ENCODE data around the gene FHIP1A. TPM values are rescaled to one million over a fixed set of nuclear protein-coding genes. Genes with fewer than 3 reads are reported as not detected.

Gene FHIP1A
- total RNA-seq, 2 donors from 2014 or later = 20.2 to 22.1 TPM

DNA sequence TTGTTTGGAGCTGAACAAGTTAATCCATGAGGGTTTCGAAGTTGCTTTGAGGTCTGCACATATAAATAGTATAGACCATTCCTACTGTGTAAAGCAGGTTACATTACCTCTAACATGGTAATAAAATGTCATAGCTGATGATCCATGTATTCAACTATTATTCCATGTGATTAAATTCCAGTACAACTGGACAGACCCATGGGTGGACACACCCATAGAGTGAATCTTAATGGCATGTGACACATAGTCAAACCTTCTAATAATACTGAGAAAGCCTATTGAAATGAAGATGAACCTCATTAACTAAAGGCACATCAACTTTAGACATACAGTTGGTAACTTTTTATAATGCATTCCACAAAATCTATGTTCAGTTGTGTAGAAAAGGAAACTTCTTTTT lies 28.5 kb downstream of the FHIP1A start:
- intact Hi-C loops (cut with DNase I) = loop anchor here (5.0 kb wide), 1 partner anchor 45 kb away; no protein-coding TSS in a partner anchor
- Histone ChIP-seq H3K27me3 (replicated peaks; ENCODE audit: insufficient read depth) (no peaks in the 10 kb centered on the region), H3K36me3 (no peaks in the 10 kb centered on the region), H3K4me1 (replicated peaks) (no peaks in the 10 kb centered on the region), H3K9me3 (no peaks in the 10 kb centered on the region), H3K4me3 (no peak overlapping the region), H3K27ac (no peak overlapping the region)
- WGBS = 96% methylated on average over 1 of the region's 1 CpG
- DNase-seq (ENCODE audit: low spot score) = no peak
- TF ChIP-seq, protein P1, sequence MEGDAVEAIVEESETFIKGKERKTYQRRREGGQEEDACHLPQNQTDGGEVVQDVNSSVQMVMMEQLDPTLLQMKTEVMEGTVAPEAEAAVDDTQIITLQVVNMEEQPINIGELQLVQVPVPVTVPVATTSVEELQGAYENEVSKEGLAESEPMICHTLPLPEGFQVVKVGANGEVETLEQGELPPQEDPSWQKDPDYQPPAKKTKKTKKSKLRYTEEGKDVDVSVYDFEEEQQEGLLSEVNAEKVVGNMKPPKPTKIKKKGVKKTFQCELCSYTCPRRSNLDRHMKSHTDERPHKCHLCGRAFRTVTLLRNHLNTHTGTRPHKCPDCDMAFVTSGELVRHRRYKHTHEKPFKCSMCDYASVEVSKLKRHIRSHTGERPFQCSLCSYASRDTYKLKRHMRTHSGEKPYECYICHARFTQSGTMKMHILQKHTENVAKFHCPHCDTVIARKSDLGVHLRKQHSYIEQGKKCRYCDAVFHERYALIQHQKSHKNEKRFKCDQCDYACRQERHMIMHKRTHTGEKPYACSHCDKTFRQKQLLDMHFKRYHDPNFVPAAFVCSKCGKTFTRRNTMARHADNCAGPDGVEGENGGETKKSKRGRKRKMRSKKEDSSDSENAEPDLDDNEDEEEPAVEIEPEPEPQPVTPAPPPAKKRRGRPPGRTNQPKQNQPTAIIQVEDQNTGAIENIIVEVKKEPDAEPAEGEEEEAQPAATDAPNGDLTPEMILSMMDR (IDR thresholded peaks at IDR 0.05) = no peak
- TF ChIP-seq POLR2AphosphoS5 (IDR thresholded peaks at IDR 0.05) (no peak), POLR2A (IDR thresholded peaks at IDR 0.05) (no peak)

GRCh38 chr4:151438154-151438553 lies 29.2 kb downstream of the FHIP1A start:
- TF ChIP-seq POLR2A (IDR thresholded peaks at IDR 0.05) (no peak), POLR2AphosphoS5 (IDR thresholded peaks at IDR 0.05) (no peak)
- TF ChIP-seq, protein P1 (IDR thresholded peaks at IDR 0.05) = no peak
- Histone ChIP-seq H3K36me3 (no peaks in the 10 kb centered on the region), H3K4me1 (replicated peaks) (no peaks in the 10 kb centered on the region), H3K27ac (no peak overlapping the region), H3K9me3 (no peaks in the 10 kb centered on the region), H3K27me3 (replicated peaks; ENCODE audit: insufficient read depth) (no peaks in the 10 kb centered on the region), H3K4me3 (no peak overlapping the region)
- WGBS = 90% methylated on average over 6 of the region's 6 CpGs
- no peak for DNase-seq (ENCODE audit: low spot score)
- intact Hi-C loops (cut with DNase I) = loop anchor here (5.0 kb wide), 1 partner anchor 46 kb away; no protein-coding TSS in a partner anchor

DNA sequence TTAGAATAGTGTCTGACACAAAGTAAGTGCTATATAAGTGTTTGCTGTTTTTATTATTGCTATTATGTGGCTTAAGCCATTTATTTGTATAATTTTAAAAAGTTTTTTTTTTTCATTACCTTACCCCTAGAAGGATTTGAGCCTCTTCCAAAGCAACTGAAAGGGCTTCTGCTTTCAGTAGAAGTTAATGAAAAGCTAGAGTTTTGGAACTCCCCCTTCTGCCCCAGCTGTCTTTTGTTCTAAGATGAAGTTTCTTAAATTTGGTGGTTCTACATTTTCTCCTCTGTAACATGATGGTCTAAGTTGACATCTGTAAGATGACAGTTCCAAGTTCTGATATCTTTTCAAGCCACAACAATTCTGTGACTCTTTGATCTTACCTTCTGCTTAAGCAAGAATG lies 30.3 kb downstream of the FHIP1A start:
- no peak overlapping the region for H3K27ac ChIP-seq
- DNase-seq (ENCODE audit: low spot score) = no peak
- H3K27me3 ChIP-seq (replicated peaks; ENCODE audit: insufficient read depth) = no peaks in the 10 kb centered on the region
- no peaks in the 10 kb centered on the region for H3K36me3 ChIP-seq
- H3K4me3 ChIP-seq = no peak overlapping the region
- intact Hi-C loops (cut with DNase I) = loop anchor here (5.0 kb wide), 1 partner anchor 47 kb away; no protein-coding TSS in a partner anchor
- H3K4me1 ChIP-seq (replicated peaks) = no peaks in the 10 kb centered on the region
- TF ChIP-seq POLR2AphosphoS5 (IDR thresholded peaks at IDR 0.05) = no peak
- no peak for TF ChIP-seq POLR2A (IDR thresholded peaks at IDR 0.05)
- TF ChIP-seq, protein P1 (IDR thresholded peaks at IDR 0.05) = no peak
- H3K9me3 ChIP-seq = no peaks in the 10 kb centered on the region

- intact Hi-C loops (cut with DNase I) = no loop called here
- WGBS = 80% methylated on average over 2 of the region's 2 CpGs
- Histone ChIP-seq H3K4me1 (replicated peaks) (no peaks in the 10 kb centered on the region), H3K4me3 (no peak overlapping the region), H3K9me3 (no peaks in the 10 kb centered on the region), H3K27ac (no peak overlapping the region), H3K27me3 (replicated peaks; ENCODE audit: insufficient read depth) (no peaks in the 10 kb centered on the region), H3K36me3 (no peaks in the 10 kb centered on the region)
- DNase-seq (ENCODE audit: low spot score) = no peak
- TF ChIP-seq, protein P1 (IDR thresholded peaks at IDR 0.05) = no peak
- TF ChIP-seq POLR2AphosphoS5 (IDR thresholded peaks at IDR 0.05) = no peak
- no peak for TF ChIP-seq POLR2A (IDR thresholded peaks at IDR 0.05)
These were observed 33.0 kb downstream of the FHIP1A start for GRCh38 chr4:151442002-151442401.

DNA sequence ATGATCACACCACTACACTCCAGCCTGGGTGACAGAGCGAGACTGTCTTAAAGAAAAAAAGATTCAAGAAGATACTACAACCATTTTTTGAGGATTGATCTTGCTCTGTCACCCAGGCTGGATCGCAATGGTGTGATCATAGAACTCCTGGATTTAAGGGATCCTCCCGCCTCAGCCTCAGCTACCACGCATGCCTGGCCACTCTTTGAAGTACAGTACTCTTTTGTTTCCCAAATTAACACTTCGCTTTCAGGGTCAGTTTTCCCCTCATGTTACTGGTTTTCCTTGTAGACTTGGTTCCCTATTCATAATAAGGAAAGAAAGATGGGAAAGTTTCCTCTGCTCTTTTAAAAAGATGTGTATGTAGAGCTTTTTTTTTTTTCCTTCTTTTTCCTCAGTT lies 34.3 kb downstream of the FHIP1A start:
- no peak for TF ChIP-seq POLR2A (IDR thresholded peaks at IDR 0.05)
- TF ChIP-seq POLR2AphosphoS5 (IDR thresholded peaks at IDR 0.05) = no peak
- TF ChIP-seq, protein P1 (IDR thresholded peaks at IDR 0.05) = no peak
- no peaks in the 10 kb centered on the region for H3K27me3 ChIP-seq (replicated peaks; ENCODE audit: insufficient read depth)
- no peaks in the 10 kb centered on the region for H3K4me1 ChIP-seq (replicated peaks)
- H3K4me3 ChIP-seq = no peak overlapping the region
- no peaks in the 10 kb centered on the region for H3K36me3 ChIP-seq
- intact Hi-C loops (cut with DNase I) = no loop called here
- no peak overlapping the region for H3K27ac ChIP-seq
- WGBS = 78% methylated on average over 5 of the region's 5 CpGs
- no peak for DNase-seq (ENCODE audit: low spot score)
- H3K9me3 ChIP-seq = no peaks in the 10 kb centered on the region

Data from prostate gland (tissue), 2 donors.